Endothelial cell of umbilical vein (primary cell): Measurements from ENCODE around the gene KCNMB2. TPM values are rescaled to one million over a fixed set of nuclear protein-coding genes. Genes with fewer than 3 reads are reported as not detected.
A peak's percentile ranks its signal among the peaks of the same experiment; 100 is the strongest.

Experiments
- BruUV-seq: library from RNA; stranded (reverse); fragments of 400-500 nt; replicated peaks from 2 replicates; lab custom pipeline; 2021; lab: Mats Ljungman, UMichigan
- CTCF ChIA-PET: fragments of 300-600, 350-600 bp; sonication (Branson Sonifier 250); formaldehyde crosslinking; loops from one replicate; lab custom pipeline; 2021; ENCODE audit warnings: antibody characterized with exemption, inconsistent platforms; lab: Charles Lee
- POLR2A ChIA-PET: fragments of 300-600, 350-600 bp; sonication (Branson Sonifier 250); formaldehyde crosslinking; loops from one replicate; lab custom pipeline; 2021; ENCODE audit warnings: antibody characterized with exemption, inconsistent platforms; lab: Charles Lee
- DNase-seq: peaks from one replicate; pipeline ENCODE4 v3.0.0-alpha.2; 2011; ENCODE audit warnings: low read depth, low spot score
- FAIRE-seq: peaks from 2 replicates; lab custom pipeline; 2011; peaks lifted over from hg19 to GRCh38; lab: Jason Lieb, UNC
- H2AFZ ChIP-seq: 2 replicates; pipeline ENCODE4 v1.6.0; 2012; ENCODE audit warnings: low read depth, low read length, control low read depth, inconsistent platforms
- H3K27ac ChIP-seq: 2 replicates; pipeline ENCODE4 v1.5.1; 2011; ENCODE audit warnings: low read depth, mild to moderate bottlenecking, control low read depth, low read length, moderate library complexity; ENCODE audit not compliant: insufficient read depth
- H3K27me3 ChIP-seq, 2 experiments: 2 replicates each; pipeline versions ENCODE4 v1.6.0 to v1.6.1; 2011; ENCODE audit warnings: low read length in 2 of 2, mixed read lengths in 1 of 2; ENCODE audit not compliant: control insufficient read depth in 2 of 2, insufficient read depth in 2 of 2
- H3K36me3 ChIP-seq, 2 experiments: 2 replicates in 1 of 2; 3 replicates in 1 of 2; pipeline ENCODE4 v1.5.1; 2011; ENCODE audit warnings: low read length in 2 of 2, mild to moderate bottlenecking in 1 of 2, moderate library complexity in 1 of 2; ENCODE audit not compliant: control insufficient read depth in 2 of 2, insufficient read depth in 2 of 2; ENCODE audit errors: extremely low read depth in 1 of 2
- H3K4me1 ChIP-seq: 3 replicates; pipeline ENCODE4 v1.5.1; 2011; ENCODE audit warnings: mild to moderate bottlenecking, low read length; ENCODE audit not compliant: control insufficient read depth, insufficient read depth; ENCODE audit errors: extremely low read depth
- H3K4me2 ChIP-seq: 2 replicates; pipeline ENCODE4 v1.6.1; 2011; ENCODE audit warnings: low read length, control low read depth, mixed read lengths; ENCODE audit not compliant: insufficient read depth
- H3K4me3 ChIP-seq, 3 experiments: fragments of 200-600 bp in 1 of 3; sonication (generic), shearing (Covaris generic) in 1 of 3; replicated peaks in 1 of 3; 2 replicates each; pipeline ENCODE4 v1.5.1; 2011 to 2016; ENCODE audit warnings: control low read depth in 3 of 3, low read length in 3 of 3, mild to moderate bottlenecking in 2 of 3, inconsistent platforms in 1 of 3, low read depth in 1 of 3, moderate library complexity in 1 of 3; ENCODE audit not compliant: insufficient read depth in 1 of 3
- H3K79me2 ChIP-seq: 2 replicates; pipeline ENCODE4 v1.6.0; 2012; ENCODE audit warnings: low read length, inconsistent platforms; ENCODE audit not compliant: control insufficient read depth, insufficient read depth
- H3K9ac ChIP-seq: replicated peaks from 2 replicates; pipeline ENCODE3; 2011; ENCODE audit warnings: low read length, control low read depth; ENCODE audit not compliant: insufficient read depth; ENCODE audit errors: extremely low read depth
- H3K9me1 ChIP-seq: replicated peaks from 3 replicates; pipeline ENCODE4 v1.6.0; 2011; ENCODE audit warnings: mild to moderate bottlenecking, low read length; ENCODE audit not compliant: control insufficient read depth, insufficient read depth; ENCODE audit errors: extremely low read depth
- H3K9me3 ChIP-seq: replicated peaks from 2 replicates; pipeline ENCODE4 v1.5.1; 2012; ENCODE audit warnings: low read length, inconsistent platforms; ENCODE audit not compliant: control insufficient read depth, insufficient read depth
- H4K20me1 ChIP-seq: replicated peaks from 2 replicates; pipeline ENCODE3; 2011; ENCODE audit warnings: mild to moderate bottlenecking, low read length; ENCODE audit not compliant: control insufficient read depth, insufficient read depth; ENCODE audit errors: extremely low read depth
- FOS ChIP-seq: IDR thresholded peaks from 2 replicates; pipeline ENCODE4 v1.6.1; 2011; ENCODE audit warnings: mild to moderate bottlenecking, low read length, moderate library complexity, borderline replicate concordance; ENCODE audit not compliant: insufficient read depth
- GATA2 ChIP-seq: IDR thresholded peaks from 2 replicates; pipeline ENCODE4 v1.7.0; 2011; ENCODE audit warnings: low read depth, mild to moderate bottlenecking, moderate library complexity, mixed read lengths, low read length; ENCODE audit not compliant: insufficient read length, insufficient read depth
- MYC ChIP-seq: IDR thresholded peaks from one replicate; pipeline ENCODE4 v1.6.1; 2011; ENCODE audit warnings: mild to moderate bottlenecking, low read depth, low read length
- dilution Hi-C: fragments of 300-500 bp; cut with MboI; formaldehyde crosslinking; loops from one replicate; pipeline ENCODE4 v1.15.0; 2019; ENCODE audit warnings: low sequenced_read_pairs; ENCODE audit not compliant: extremely low pct_ligation_motif_present
- intact Hi-C: fragments of 100-400 bp; cut with micrococcal nuclease; formaldehyde crosslinking; loops from one replicate; pipeline ENCODE4 v1.10.0; 2022
- polyA plus RNA-seq, 4 experiments: library from polyadenylated mRNA; depleted of rRNA in 3 of 4; stranded (reverse) in 3 of 4; unstranded in 1 of 4; fragments of >200 nt; gene quantifications; 2 replicates each; pipeline versions ENCODE4 v1.2.1 to v1.2.3, GENCODE V29; 2011 to 2012; ENCODE audit warnings: missing spikeins in 1 of 4
- total RNA-seq: library from RNA; stranded (reverse); gene quantifications from 2 replicates; pipeline ENCODE4 v1.2.3, GENCODE V29; 2021
- TF ChIP-seq, protein P1 (sequence below): IDR thresholded peaks from 2 replicates; pipeline ENCODE4 v1.6.1; 2011; ENCODE audit not compliant: insufficient read depth, insufficient read length

The KCNMB2 gene
- total and polyA plus RNA-seq, 2 donors (not counting 3 experiments of a cell fraction or from before 2014, with no cell fraction given): not detected

DNA sequence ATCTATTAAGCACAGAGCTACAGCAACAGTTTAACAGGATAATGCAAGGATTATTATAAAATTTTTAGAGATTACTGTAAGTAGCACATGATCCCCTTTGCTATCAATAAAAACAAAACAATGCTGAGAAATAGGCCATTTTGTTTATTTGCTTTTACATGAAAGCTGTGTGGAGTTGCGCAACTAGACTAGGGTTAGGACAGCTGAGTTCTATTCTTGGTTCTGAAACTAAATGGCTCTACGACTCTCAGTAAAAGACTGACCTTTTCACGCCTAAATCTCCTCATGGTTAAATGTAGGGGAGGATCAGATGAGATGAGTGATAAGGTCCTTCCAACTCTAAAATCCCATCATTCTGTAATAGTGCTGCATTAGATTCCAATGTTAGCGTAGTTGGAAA, 25.0 kb downstream of the KCNMB2 start:
- no TSS peak for BruUV-seq
- TF ChIP-seq, protein P1, sequence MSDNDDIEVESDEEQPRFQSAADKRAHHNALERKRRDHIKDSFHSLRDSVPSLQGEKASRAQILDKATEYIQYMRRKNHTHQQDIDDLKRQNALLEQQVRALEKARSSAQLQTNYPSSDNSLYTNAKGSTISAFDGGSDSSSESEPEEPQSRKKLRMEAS: no peak
- intact Hi-C loops (no loop called here), dilution Hi-C loops (no loop called here)
- H3K36me3 ChIP-seq: no peaks in the 10 kb centered on the region
- no peak overlapping the region for H2AFZ ChIP-seq
- H3K9me1 ChIP-seq: no peaks in the 10 kb centered on the region
- peaks cover 15% of the 10 kb centered on the region for H3K4me1 ChIP-seq
- no peaks in the 10 kb centered on the region for H4K20me1 ChIP-seq
- H3K27me3 ChIP-seq: no peaks in the 10 kb centered on the region
- H3K9ac ChIP-seq: no peak overlapping the region
- H3K27ac ChIP-seq: no peak overlapping the region
- no peak overlapping the region for H3K4me3 ChIP-seq
- CTCF ChIA-PET: no interaction called here
- no peaks in the 10 kb centered on the region for H3K9me3 ChIP-seq
- POLR2A ChIA-PET: no interaction called here
- no peak overlapping the region for H3K4me2 ChIP-seq
- DNase-seq (no peak), FAIRE-seq (no peak)
- H3K79me2 ChIP-seq: no peaks in the 10 kb centered on the region

DNA sequence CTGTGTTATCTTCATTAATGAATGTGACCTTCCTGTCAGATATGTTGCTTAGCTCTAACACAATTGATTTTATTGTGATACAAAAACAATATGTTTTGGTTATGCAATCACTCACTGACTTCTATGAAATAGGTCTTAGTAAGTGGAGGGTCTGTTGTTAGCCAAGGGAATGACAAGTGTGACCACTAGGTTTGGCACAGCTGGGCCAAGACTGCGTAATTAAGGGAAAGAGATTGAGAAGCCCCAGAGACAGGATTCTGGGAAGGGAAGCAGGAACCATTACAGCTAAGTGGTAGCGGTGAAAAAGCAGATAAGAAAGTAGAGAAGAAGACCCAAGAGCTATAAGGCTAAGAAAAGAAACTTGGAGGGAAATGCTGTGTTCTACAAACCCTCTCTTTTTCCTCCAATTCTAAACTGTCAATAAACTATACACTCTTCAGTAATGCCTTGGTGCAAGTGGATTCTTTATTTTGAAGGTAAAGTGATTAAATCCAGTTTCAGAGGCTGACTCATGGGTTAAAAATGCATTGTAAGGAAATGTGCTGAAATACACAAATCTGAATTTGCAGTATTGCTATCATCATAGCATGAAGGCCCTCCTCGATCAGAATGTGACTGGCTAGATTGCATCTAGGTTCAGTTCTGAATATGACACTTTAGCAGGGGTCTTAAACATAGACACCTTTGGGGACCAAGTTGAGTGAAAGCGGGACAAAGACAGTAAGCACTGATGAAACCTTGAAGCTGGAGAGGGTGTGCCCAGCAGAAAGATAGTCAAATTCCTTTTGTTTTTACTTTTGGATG, 26.1 kb downstream of the KCNMB2 start:
- Histone ChIP-seq H4K20me1 (no peaks in the 10 kb centered on the region), H3K4me3 (peak overlapping the region in 1 of 3 experiments; percentile 26), H3K36me3 (no peaks in the 10 kb centered on the region), H2AFZ (peak overlapping the region; percentile 82), H3K4me1 (peaks cover 15% of the 10 kb centered on the region), H3K4me2 (peak overlapping the region; percentile 72), H3K27me3 (no peaks in the 10 kb centered on the region), H3K9ac (no peak overlapping the region), H3K9me1 (no peaks in the 10 kb centered on the region), H3K79me2 (no peaks in the 10 kb centered on the region), H3K27ac (peak overlapping the region; percentile 57), H3K9me3 (no peaks in the 10 kb centered on the region)
- dilution Hi-C loops (no loop called here), intact Hi-C loops (no loop called here)
- ChIA-PET CTCF (interaction anchor here (0.8 kb wide), 1 partner anchor 61 kb away, joined by 3 read pairs; no protein-coding TSS in a partner anchor), POLR2A (no interaction called here)
- FAIRE-seq (peak; percentile 58), DNase-seq (peak; percentile 42)
- no TSS peak for BruUV-seq
- no peak for TF ChIP-seq MYC
- TF ChIP-seq GATA2: peak; percentile 23
- TF ChIP-seq FOS: peak; percentile 9
